HG02943 (cell line): ENCODE data around the gene ITPR3.

Source experiments
- ATAC-seq: cut with Tn5 transposase; IDR thresholded peaks from one replicate; pipeline ENCODE4 v1.9.1; 2021; ENCODE audit warnings: mild to moderate bottlenecking, low read depth, moderate library complexity; ENCODE audit not compliant: unreplicated experiment

Gene ITPR3

GRCh38 chr6:33711140-33712129 is 90.3 kb downstream of the ITPR3 start, which contains the start of gene UQCC2:
UQCC2 (minus strand) TSS chr6:33711700; CDS start chr6:33711686, 14 bp downstream.
- peak; percentile 75 for ATAC-seq

- ATAC-seq: no peak
These were observed 91.8 kb downstream of the ITPR3 start for GRCh38 chr6:33712914-33713313.

- ATAC-seq: no peak
These were observed 92.7 kb downstream of the ITPR3 start for GRCh38 chr6:33713786-33714185.

- ATAC-seq: no peak
These were observed 93.4 kb downstream of the ITPR3 start for GRCh38 chr6:33714385-33715040.

GRCh38 chr6:33716379-33716778 is 95.3 kb downstream of the ITPR3 start:
- ATAC-seq: no peak

DNA sequence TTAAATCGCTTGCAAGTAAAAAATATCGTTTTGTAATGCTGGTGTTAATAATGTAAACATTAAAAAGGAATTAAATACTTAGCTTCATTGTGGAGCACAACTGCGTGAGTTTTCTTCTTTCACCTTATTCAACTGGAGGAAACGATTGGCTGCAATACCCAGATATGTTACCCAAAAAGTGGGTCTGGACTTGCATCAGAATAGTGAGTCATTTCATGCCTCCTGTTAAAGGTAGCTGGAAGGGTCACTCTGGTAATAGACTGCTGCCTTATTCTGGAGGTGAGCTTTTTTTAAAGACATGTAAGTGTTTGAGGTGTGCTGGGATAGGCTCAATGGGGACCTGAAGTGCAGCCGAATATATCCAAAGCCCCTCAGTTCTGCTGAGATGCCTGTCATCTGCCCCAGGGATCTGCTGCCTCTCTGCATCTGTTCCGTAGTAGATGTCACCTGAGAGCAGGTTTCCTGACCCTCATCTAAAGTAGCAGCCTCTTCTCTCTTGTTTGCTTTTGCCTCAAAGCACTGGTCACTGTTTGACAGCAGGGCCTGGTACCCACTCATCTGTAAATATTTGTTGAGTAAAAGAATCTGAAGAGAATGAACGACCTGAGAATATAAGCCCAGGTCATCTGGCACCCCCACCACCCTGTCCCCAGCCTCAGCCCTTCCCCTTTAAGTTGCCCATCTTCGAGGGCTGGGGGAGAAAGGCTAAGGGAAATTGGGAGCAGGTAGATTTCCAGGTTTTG is 95.9 kb downstream of the ITPR3 start:
- ATAC-seq: no peak

- no peak for ATAC-seq
These were observed 96.9 kb downstream of the ITPR3 start for GRCh38 chr6:33717934-33718455.

DNA sequence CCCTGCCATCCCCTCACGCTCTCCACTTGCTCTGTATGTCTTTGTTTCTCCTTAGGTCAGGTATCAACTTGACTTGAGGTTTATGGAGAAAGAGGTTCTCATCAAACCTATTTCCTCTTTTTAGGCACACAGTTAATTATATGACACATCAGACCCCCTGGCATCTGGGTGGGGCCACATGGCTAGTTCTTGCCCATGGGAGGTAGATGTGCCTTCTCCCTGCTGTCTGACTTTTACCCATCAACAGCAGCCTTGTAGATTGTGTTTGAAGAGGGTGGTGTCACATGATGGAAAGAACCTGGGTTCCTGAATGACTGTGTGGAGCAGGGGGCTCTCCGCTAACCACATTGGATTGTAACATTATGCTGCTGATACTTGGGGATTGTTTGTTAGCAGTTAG is 97.6 kb downstream of the ITPR3 start:
- ATAC-seq: no peak

DNA sequence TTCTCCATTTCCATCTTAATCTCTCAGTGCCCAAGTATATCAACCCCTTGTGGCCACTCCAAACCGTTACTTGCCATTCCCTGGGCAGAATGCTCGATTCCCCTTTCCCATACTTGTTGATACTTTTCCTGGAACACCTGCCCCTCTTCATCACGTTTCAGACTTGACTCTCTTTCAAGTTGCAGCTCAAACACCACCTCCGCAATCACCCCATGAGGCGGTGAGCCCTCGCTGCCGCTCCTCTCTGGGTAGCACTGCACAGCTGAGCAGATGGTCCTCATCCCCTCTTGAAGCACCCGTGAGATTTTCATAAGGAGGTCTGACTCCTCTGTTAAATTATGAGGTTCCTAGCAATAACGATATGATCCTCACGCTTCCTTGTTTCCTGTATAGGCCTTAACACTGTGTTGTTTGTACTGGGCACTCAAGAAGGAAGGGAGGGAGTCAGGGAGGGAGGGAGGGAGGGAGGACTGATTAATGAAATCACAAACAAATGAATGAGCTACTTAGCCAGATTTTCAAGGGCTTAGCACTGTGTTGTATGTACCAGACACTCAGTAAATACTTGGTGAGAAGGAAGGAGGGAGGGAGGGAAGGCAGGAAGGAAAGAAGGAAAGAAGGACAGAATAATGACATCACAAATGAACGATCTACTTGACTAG is 98.3 kb downstream of the ITPR3 start:
- ATAC-seq: no peak

GRCh38 chr6:33720998-33721397 is 99.9 kb downstream of the ITPR3 start:
- ATAC-seq: no peak

- ATAC-seq: no peak
These were observed 100.4 kb downstream of the ITPR3 start for GRCh38 chr6:33721508-33721907.

DNA sequence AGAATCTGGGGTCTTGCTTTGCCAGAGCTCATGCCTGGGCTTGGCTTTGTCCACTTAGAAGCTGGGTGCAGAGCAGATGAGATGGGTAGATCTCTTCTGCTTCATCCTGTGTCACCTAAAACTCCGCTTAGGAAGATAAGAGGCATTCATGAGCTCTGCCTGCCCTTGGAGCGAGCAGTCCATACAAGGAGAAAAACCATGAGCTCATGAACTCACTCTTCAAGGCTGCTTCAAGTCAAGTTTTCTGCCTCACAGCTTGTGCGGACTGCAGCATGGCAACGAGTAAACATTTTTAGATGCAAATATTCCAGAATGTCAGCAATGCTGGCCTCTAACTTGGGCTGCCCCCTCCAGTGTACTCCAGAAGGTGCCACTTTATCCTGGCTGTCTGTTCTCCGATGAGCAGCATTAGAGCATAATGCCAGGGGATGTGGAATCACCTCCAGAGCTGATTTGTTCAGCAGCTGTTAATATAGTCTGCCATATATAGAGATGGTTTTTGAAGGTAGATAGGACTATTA is 101.0 kb downstream of the ITPR3 start:
- ATAC-seq: no peak

DNA sequence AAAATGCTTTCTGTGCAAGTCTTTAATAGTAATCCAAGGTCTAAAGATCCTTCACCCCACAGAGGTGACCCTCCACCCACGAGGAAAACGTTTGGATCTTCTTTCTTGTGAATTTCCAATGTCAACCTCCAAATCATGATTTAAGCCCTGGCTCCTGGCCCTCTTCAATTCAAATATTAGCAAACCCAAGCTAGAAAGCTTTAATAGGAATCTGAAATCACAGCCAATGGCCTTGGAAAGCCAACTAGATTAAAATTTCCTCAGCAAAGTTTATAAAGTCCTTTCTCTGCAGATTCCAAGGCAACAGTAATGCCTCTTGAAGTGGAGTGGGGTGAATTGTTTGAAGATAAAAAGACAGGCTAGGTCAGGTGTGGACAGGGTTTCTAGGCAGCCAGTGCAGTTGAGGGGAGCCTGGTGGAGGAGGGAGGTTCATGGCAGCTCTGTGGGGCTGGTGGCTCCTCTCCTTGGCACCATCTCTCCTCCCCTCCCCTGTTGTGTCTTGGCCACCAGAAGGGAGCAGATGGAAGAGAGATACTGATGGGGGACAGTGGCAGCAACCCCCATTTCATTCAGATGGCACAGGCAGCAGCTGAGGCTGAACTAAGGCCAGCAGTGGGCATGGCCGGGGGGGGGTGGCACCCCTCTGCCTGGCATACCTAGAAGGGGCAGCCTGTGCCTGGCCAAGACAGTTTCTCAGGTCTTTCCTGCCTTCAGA is 102.4 kb downstream of the ITPR3 start:
- ATAC-seq: no peak

GRCh38 chr6:33724102-33725023 is 103.2 kb downstream of the ITPR3 start:
- ATAC-seq: no peak

DNA sequence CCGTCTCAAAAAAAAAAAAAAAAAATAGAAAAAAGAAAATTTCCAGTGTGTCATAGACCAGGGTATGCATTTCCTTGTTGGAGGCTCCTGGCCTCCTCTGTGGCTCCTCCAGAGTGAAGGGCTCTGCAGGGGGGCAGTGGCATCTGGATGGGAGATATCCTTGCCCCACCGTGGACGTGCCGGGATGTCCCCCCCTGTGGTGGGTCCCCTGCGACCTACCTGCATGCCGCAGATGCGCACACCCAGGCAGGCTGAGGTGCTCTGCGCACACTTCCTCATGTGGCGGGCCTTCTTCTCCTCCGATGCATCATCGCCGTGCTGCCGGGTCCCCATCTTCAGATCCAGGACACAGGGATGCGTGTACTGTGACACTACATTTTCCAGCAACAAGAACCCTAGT is 104.1 kb downstream of the ITPR3 start:
- ATAC-seq: no peak

- no peak for ATAC-seq
These were observed 105.0 kb downstream of the ITPR3 start for GRCh38 chr6:33725891-33726673.

DNA sequence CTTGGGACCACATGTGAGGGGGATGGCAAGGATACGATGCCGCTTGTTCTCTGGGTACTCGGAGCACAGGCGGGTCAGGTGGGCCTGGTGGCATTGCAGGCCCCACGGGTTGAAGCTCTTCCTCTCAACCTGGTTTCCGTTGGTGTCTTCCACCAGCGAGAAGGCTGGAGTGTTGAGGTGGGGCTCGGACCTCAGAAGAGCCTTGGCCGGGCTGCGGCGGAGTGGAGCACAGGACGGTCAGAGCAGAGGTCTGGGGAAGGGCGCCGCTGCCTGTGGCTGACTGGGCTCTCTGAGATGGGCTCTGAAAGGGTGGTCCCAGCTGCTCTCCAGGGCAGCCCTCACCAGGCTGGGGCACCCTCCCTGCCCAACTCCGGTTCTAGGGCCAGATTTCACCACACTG is 105.6 kb downstream of the ITPR3 start:
- no peak for ATAC-seq
